GM21576 (cell line): ENCODE data around the gene ATF4.

ENCODE experiments used
- ATAC-seq: cut with Tn5 transposase; IDR thresholded peaks from one replicate; pipeline ENCODE4 v1.9.1; 2021; ENCODE audit warnings: mild to moderate bottlenecking, moderate library complexity; ENCODE audit not compliant: unreplicated experiment

ATF4 gene

DNA sequence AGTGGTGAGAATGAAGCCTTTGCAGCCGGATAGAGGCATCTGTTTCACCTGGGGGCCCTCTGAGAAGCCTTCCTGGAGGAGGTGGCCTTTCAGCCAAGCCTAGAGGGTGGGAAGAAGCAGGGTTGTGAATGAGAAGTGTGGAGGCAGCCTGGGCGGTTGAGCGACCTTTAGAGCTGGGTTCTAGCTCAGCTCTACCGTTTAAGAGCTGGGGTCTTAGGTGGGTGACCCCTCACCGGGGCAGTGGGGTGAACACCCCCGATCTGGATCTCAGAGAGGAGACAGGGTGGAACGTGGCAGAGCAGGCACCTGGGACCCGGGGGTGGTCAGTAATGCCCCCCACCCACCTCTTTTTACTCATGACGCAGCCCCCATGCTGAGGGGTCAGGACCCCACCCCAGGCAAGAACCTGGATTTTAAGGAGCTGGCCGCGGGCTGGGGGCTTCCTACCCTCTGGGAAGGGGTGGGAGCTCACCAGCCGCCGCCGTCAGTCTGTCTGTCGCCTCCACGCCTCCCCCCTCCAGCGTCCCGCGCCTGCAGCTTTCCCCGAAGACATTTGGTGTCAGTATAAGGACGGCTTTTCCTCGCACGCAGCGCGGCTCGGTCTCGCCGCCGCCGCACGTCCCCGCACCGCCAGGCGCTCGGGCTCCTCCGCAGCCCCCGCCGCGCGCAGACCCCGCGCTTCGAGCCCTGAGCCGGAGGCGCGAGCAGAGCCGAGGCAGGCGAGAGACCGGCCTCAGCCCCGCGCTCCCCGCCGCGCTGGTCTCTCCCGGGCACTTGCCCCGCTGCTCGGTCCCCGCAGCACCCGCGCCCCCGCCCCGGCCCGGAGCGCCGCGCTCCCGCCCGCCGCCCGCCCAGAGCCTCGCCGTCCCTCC is 36.8 kb downstream of the ATF4 start:
- ATAC-seq: no peak

DNA sequence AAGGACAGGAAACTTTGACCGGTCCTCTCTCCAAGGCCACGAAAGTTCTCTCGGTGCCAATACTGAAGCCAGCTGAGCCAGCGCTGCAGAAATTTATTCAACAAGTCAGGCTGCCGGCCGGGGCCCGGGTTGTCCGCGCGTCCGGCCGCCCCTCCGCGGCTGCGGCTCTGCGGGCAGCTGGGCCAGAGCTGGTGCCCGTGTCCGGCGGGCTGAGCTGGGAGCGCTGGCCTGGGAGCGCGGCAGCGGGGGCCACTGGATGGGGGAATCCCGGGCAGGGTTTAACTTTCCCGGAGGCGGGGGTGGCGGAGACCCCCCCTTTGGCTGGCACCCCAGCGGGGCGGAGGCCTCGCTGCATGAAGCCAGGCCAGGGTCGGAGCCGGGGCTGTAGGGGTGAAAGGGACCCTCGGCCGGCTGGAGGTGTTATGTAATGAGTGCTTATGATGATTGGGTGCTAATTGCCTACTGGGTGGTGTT is 37.9 kb downstream of the ATF4 start:
- ATAC-seq: no peak

DNA sequence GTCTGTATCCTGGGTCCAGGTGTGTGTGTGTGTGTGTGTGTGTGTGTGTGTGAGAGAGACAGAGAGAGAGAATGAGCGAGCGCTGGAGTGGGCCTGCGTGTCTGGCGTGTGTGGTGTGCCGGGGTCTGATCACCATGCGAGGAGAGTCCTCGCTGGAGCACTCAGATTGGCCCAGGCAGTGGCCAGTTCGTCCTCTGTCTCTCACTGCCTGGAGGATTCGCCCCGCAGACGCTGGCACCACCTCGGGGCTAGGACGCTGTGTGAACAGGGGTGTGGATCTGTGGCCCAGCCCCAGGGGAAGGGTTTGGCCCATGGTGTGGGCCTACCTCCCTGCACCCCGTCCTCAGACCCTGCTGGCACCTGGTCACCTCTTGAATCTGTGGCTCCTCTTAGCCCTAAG is 38.6 kb downstream of the ATF4 start:
- no peak for ATAC-seq

DNA sequence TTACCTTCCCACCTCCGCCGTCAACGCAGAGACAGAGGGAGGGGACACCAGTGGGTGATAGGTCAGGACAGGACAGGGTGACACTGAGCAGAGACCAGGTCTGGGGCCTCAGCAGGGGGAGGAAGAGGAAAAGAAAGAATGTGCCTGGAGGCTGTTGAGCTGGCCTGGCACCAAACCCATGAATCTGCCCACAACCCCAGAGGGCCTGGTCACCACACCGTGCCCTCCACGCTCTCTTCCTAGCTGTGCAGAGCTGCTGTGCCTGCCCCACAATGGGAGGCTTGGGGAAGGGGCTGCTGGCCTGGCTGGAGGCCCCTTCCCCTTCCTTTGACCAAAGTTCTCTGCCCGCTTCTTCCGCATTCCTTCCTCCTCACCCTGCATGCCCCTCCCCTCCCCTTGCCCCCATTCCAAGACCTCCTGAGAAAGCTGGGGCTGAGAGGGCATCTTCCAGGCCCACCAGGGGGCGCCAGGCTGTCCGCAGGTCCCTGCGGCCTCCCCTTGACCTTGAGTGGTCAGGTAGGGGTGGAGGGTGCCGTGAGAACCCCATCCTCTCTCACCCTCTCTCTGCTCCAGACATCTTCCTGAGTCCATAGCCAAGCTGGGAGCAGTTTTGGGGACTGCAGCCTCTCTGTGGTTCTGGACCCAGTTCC is 39.2 kb downstream of the ATF4 start:
- no peak for ATAC-seq

DNA sequence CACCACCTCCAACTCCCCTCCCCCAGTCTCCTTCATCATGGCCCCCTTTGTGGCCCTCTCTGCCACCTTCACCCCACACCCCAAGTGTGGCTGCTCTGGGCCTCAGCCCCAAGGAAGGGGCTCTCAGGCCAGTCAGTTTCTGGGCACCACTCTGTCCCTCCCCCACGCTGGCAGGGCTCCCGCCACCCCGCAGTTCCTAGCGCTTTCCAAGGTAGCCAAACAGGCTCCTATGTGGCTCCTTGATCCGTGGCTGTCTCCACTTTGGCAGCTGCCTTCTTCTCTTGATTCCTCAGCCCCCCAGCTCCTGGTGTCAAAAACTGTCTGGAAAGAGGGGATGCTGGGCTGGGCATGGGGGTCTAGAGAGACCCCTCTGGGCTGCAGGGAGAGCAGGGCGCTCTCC is 39.8 kb downstream of the ATF4 start:
- ATAC-seq: no peak

DNA sequence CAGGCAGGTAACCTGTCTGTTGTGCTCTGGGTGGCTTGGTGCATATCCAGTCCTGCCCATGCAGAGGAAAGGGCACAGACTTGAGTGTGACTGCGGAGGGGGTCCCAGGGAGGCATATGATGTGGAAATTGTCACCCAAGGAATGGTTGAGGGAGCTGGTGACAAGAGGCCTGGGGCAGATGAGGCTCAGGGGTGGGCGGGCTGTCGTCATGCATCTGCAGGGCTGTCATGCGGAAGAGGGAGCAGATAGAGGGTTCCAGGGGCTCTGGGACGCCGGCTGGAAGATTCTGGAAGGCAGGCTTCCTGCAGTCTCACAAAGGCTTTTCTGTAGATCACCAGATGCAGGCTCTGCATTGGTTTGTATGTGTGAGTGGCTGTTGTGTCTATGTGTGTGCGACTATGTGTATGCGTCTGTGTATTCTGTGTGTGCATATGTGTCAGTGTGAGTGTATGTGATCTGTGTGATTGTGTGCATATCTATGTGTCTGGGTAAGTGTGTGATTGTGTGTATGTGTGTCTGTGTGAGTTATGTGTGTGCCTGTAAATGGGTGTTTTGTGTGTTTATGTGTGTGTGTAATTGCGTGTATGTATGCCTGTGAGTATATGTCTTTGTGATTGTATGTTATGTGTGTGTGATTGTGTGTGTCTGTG is 42.6 kb downstream of the ATF4 start:
- no peak for ATAC-seq

DNA sequence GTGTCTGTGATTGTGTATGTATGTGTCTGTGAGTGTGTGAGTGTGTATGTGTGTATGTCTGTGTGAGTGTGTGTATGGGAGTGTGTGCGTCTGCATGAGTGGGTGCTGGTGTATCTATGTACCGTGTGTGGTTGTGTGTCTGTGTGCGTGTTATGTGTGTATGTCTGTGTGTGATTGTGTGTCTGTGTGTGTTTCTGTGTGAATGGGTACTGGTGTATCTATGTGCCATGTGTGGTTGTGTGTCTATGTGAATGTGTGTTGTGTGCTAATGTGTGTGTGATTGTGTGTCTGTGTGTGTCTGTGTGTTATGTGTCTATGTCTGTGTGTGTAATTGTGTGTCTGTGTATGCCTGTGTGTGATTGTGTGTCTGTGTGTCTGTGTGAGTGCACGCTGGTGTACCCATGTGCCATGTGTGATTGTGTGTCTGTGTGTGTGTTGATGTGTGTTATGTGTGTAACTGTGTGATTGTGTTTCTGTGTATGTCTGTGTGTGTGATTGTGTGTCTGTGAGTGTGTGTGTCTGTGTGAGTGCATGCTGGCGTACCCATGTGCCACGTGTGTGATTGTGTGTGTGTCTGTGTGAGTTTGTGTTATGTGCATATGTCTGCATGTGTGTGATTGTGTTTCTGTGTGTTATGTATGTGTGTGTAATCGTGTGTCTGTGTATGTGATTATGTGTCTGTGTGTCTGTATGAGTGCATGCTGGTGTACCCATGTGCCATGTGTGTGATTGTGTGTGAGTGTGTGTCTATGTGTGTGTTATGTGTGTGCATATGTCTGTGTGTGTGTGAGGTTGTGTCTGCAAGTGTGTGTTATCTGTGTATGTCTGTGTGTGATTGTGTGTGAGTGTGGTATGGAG is 43.4 kb downstream of the ATF4 start:
- ATAC-seq: no peak

DNA sequence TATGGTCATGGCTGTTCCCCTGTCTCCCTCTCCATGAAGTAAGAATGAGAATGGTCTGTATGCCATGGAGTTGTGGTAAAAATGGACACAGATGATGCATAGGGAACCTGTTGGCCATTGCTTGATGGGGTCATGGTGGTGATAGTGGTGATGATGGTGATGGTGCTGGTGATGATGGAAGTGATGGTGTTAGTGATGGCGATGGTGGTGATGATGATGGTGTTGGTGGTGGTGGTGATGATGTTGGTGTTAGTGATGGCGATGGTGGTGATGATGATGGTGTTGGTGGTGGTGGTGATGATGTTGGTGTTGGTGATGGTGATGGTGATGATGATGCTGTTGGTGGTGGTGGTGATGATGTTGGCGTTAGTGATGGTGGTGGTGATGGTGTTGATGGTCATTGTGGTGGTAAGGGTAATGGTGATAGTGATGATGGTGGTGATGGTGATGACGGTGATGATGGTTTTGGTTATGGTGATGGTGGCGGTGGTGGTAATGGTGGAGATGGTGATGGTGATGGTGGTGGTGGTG is 45.1 kb downstream of the ATF4 start:
- no peak for ATAC-seq

DNA sequence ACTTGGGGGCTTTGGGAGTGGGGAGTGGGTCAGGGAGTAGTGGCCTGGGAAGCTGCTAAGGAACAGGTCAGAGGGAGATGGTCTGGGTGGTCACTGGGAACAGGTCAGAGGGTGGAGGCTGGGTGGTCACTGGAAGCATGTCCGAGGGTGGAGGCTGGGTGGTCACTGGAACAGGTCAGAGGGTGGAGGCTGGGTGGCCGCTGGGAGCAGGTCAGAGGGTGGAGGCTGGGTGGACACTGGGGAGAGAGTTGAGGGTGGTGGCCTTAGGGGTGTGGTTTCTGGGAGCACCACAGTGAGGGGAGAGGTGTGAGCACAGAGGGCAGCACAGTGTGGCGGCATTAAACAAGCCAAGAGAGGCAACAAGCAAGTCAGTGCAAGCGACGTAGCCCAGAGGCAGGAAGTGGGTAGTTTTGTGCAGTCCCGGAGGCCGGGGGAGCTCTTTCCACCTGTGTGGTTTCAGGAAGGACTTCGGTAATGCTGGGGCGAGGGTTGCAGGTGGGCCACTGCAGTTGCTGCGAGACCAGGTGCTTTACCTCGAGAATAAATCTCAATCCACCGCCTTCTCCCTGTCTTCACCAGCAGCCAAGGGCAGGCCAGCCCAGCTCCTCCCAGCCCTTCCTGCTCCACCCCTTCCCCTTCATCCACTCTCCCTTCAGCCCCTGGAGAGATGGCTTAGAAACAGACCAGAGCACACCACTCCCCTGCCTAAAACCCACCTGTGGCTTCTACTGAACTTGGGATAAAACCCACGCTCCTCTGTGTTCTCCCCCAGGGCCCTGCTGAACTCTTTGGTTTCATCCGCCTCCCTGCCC is 47.0 kb downstream of the ATF4 start:
- no peak for ATAC-seq

DNA sequence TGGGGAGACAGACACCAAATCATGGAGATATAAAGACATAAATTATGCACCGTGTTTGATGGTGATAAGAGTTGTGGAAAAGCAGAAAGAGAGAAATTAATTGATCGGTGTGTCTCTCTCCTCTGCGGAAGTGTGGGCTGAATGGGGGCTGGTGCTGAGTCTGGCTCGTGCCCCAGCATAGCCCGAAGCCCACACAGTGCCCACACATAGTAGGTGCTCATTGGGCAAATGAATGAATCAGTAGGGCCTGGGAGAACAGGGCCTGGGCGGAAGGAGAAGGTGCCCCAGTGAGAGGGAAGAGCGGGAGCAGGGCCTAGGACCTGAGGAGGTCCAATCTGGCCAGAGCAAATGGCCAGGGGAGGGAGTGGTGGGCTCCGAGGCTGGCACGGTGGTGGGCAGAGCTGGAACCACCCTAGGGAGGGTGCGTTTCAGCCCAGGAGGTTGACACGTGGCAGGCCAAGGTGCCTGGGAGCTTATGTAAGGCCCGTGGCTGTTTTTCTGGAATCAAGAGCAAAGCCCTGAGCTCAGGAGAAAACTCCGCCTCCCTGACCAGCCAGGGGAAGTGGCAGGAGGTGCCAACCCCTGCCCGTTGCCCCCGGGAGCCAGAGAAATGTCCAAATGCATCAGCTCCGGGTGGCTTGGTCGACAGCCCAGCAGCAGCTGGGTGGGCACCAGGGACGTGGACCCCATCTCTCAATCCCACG is 48.1 kb downstream of the ATF4 start:
- ATAC-seq: no peak

DNA sequence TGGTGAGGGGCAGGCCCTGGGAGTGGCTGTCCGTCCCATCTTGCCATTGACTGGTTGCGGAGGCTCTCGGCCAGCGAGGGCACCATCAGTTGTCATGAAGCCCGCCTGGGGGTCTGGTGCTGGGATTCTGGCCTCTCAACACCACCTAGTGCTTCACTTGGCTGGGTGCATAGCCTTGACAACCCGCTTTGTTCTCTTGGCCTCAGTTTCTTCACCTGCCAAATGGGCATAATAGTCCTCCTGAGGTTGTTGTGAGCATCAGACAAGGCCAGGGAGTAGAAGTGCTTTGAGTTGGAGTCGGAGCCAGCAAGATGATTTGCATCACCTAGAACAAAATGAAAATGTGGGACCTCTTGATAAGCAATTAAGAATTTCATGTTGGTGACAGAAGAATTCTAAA is 48.7 kb downstream of the ATF4 start:
- no peak for ATAC-seq

DNA sequence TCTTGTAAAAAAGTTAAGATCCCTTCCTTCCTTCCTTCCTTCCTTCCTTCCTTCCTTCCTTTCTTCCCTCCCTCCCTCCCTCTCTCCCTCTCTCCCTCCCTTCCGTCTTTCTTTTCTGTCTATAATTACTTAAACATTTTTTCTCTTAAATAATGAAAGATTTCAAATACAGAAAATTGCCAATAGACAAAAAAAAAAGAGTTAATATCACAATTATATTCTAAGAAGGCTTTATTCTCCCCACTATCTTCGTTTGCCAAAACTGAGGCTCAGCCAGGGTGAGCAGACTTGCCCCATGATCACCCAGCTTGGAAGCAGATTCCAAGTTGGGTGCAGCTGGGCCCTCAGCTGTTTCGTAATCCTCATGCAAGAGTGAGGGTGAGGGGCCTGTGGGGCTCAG is 49.9 kb downstream of the ATF4 start:
- no peak for ATAC-seq

DNA sequence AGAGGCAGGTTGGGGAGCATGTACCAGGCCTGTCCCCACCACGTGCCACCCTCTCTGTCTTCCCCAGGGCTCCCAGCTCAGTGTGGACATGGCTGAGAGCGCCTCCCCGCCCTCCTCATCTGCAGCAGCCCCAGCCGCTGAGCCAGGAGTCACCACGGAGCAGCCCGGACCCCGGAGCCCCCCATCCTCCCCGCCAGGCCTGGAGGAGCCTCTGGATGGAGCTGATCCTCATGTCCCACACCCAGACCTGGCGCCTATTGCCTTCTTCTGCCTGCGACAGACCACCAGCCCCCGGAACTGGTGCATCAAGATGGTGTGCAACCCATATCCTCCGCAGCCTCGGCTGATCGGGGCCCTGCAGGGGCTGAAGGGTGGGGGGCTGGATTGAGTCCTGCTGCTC is 50.3 kb downstream of the ATF4 start, which contains the start of gene CACNA1I:
CACNA1I (plus strand) TSS at position 89 of the 400 bp plus-strand sequence; CDS start at position 89, 0 bp downstream.
- no peak for ATAC-seq

DNA sequence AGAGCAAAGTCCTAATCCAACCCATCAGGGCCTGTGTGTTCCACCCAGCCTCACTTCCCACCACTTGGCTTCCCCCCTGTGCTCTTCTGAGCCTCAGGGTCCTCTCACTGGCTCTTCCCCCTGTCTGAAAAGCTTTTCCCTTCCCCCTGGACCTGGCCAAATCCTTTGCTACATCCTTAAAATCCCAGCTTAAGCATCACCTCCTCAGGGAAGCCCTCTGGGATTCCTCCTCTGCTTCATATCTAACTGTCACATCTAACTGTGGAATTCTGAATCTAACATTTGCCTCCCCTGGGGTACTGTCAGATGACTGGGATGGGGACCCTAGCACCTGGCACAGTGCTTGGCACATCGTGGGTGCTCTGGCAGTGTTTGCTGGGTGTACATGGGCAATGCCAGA is 51.2 kb downstream of the ATF4 start:
- no peak for ATAC-seq
